IPS DF 4.7 (cell line): ENCODE results near the gene CTSD.

Experiments
- DNase-seq: peaks from one replicate; pipeline ENCODE4 v3.0.0-alpha.2; 2013; ENCODE audit warnings: low spot score; ENCODE audit errors: extremely low read depth

Gene CTSD

DNA sequence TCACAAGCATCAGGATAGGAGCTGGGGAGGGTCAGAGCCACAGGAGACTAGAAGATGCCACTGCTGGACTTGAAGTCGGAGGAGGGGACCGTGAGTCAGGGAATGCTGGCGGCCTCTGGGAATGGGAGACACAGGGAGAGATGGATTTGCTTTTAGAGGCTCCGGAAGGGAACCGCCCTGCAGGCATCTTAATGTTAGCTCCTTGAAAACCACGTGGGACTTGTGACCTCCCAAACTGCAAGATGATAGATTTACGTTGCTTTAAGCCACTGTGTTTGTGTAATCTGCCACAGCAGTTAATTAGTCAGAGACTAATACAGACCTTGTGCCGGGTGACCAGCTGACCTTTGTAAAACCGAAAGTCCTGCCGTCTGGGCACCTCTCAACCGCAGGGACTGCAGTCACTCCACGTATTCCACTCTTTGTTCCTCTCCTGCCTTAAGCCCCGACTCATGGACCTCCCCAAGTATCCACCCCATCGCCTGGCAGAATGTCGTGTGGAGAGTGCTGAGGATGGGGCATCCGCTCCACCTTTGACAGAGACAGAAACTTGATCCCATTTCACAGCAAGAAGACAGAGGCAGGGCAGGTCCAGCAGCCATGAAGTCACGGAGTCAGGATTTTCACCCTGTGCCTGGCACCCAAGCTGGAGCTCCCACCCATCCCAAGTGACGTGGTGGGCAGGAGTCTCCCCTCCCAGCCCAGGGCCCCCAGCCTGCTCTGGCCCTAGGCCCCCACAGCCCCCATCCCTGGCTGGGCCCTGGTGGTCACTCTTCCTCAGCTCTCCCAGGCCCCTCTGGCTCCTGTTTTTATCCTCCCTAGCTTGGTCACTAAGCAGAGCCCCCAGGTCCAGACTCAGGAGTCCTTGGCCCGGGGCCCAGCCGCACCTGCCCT, 19.4 kb upstream of the CTSD start:
- DNase-seq = no peak

GRCh38 chr11:1782031-1782590, 18.4 kb upstream of the CTSD start:
- no peak for DNase-seq

DNA sequence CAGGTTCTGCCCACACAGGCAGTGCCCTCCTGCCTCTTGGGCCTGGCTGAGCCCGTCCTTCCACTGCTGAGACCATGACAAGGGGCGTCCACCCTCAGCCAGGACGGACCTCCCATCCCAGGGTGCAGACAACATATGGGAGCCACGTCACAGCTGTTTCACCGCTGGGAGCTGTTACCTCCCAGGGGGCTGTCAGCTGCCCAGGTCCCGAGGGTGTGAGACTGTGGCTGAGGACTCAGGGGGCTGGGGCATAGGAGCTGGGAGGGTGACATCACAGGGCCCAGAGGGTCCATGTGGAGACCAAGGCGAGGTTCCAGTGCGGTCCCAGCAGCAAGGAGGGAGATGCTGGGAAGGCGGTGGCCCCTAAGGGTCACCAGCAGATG, 17.9 kb upstream of the CTSD start:
- no peak for DNase-seq

DNA sequence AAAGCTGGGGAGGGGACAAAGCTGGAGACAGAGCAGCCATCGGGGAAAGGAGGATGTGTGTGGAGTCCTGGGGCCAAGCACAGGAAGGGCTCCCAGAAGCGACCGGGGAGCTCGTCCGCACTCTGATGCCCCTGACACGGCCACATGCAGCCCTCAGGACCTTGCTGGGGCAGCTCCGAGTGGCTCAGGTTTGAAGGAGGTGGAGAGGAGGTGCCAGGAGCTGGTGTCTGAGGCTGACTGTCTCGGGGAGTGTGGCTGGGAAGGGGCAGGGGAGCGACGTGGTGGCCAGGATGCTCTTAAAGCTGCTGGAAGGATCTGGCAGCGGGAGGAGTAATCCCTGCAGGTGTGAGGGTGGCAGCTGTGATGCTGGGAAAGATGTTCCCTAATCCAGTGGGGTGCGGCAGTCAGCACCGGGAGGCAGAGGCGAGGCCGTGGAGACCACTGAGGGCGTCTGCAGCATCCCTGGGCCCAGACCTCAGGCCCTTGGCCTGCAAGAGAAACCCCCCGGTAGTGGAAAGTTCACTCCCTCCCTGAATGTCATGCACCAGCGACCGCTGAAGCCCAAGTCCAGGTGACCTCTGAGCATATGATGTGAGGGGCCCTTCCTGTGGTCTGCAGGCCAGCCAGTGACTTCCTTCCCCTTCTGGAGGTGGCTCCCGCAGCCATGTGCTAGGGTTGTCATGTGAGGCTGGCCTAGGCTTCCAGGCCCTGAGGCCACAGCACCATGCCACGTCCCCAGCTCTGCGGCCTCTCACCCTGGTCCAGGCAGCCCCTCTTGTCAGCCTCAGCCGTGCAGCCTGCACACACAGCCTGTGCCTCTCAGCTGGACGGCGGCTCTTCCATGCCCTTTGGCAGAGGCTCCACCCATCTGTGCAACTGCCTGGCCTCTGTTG, 17.2 kb upstream of the CTSD start:
- no peak for DNase-seq

DNA sequence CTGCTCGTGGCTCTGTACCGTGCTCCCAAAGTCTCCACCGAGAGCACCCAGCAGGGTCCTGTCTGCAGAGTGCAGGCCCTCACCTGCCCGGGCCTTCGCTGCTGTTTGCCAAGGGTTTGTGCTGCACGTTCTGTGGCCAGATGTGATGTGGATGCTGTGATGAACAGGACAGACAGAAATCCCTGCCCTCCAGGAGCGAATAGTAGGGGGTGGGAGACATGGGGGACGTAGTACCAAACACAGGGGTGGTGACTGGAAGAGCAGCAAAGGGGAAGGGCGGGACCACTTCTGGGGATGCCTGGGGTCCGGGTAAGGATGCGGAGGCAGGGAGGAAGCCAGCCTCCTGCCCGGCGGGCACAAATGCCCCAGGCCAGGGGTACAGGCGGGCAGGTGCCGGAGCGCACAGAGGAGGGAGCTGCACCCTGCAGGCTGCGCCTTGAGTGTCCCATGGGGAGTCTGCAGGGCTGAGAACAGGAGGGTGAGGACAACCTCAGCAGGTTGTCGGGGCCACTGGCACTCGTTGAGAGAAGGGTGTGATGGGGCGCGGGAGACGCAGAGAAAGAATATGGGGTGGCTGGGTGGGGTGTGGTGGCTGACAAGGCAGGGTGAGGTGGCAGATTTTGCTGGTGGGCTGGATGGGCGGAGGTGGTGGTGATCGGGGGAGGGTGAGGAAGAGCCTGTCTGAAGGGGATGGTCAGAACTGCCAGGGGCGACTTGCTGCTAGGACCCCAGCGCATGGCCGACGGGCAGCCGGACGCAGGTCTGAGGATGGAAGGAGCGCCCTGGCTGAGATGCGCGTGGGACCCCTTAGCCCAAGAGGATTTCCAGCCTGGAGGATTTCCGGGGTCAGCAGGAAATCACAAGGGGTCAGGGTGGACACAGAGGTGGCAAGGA, 16.3 kb upstream of the CTSD start:
- no peak for DNase-seq

DNA sequence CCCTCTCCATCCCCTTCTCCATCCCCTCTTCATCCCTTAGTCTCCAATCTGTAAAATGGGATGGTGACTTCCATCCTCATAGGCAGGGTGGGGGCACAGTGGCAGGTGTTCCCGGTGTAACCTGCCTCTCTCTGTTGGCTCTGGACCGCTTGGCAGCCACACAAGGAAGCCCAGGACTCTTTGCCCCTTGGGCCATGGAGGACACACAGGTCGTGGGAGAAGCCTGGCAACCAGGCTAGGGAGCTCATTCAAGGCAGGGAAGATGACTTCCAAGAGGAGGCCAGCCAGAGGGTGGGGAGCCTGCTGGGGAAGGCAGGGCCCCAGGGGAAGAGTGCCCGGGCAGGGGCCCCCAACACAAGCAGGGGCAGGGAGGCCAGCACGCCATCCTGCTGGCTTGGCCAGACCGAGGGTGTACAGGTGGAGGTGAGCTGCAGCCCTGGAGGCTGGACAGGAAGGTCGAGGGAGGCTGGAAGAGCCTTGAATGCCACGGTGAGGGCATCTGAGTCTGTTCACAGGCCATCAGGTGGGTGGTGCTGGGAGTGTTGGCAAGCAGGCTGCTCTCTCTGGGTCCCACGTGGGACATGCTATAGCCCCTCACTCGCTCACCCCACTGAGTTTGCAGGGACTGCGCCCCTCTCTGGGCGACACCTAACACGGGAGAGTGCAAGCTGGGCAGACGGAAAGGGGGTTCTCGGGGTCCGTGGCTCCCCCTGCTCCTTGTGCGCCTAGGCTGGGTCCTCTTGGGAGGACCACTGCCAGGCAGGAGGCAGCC, 15.5 kb upstream of the CTSD start:
- DNase-seq = no peak

GRCh38 chr11:1778141-1778911, 14.6 kb upstream of the CTSD start:
- DNase-seq = no peak

GRCh38 chr11:1777737-1778136, 14.0 kb upstream of the CTSD start:
- no peak for DNase-seq

DNA sequence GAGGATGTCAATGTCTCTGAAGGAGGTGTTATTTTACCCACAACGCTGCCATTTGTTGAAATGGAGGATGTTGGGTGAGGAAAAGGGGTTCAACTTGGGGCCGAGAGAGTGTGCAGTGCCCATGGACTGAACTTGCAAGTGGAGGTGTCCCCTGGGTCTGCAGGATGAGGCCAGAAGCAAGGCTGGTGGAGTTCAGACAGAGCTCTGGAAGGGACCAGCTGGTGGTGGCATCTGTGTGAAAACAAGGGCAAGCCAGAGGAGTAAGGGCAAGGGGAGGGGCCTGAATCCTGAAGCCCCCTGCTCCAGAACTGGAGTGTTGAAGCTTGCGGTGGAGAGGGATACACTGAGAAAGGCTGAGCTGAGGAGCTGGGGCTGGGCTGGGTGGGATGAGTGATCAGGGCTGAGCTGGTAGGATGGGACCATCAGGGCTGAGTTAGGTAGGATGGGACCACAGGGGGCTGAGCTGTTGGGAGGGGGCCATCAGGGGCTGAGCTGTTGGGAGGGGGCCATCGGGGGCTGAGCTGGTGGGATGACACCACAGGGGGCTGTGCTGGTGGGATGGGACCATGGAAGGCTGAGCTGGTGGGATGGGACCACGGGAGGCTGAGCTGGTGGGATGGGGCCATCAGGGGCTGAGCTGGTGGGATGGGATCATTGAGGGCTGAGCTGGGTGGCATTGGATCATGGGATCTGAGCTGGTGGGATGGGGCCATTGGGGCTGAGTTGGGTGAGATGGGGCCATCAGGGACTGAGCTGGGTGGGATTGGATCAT, 13.4 kb upstream of the CTSD start:
- no peak for DNase-seq

GRCh38 chr11:1776331-1776851, 12.7 kb upstream of the CTSD start:
- no peak for DNase-seq

DNA sequence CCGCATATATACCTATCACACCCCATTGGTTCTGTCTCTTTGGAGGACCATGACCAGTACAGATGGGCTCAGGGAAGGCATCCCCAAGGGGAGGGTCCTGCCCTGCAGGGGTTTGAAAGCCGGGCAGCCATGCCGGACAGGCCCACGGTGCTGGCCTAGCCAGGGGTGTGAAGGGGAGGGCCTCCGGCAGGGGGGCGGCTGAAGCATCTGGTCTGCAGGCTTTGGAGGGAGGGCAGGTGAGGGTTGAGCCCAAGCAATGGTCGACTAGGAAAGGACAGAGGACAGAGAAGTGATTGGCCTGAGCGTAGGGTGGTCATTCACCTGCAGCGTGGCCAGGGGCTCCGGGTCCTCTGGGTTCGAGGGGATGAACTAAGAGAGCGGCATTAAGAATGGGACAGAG, 11.2 kb upstream of the CTSD start:
- no peak for DNase-seq

GRCh38 chr11:1773994-1774550, 10.3 kb upstream of the CTSD start:
- no peak for DNase-seq

- DNase-seq = no peak
These were observed 9.6 kb upstream of the CTSD start for GRCh38 chr11:1773131-1773993.

DNA sequence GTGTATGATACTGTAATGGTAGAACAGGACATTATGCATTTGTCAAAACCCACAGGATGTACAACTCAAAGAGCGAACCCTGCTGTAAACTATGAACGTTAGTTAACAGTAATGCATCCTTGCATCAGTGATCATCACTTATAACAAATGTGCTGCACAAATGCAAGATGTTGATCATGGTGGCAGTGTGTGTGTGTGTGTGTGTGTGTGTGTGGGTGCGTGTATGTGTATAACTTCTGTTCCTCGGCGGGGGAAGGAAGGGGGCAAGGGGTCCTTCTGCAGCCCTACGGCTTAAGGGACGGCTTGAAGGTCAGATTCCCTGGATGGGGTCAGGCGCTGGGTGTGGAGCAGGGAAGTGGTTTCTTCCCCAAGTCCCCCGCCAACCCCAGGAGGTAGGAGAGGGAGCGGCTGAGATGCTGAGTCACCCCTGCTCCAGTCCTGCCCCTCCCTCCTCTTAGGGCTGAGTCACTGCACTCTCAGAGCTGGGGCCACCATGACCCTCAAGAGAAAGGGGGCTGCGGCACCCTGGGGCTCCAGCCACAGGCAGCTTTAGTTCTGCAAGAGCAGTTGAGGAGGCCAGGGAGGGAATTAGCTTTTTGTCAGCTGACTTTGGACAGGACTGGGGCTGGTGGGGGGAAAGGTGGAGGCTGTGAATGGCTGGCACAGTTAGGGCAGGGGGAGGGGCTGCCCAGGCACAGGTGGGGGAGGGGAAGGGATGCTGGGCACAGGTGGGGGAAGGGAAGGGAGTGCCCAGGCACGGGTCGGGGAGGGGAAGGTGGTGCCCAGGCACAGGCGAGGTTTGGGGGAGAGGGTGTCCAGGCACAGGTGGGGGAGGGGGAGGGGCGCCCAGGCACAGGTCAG, 8.8 kb upstream of the CTSD start:
- DNase-seq = no peak

- no peak for DNase-seq
These were observed 8.0 kb upstream of the CTSD start for GRCh38 chr11:1771700-1772099.

GRCh38 chr11:1771273-1771672, 7.5 kb upstream of the CTSD start:
- no peak for DNase-seq
